Measurements from ENCODE around the gene LRRC4.

The LRRC4 gene

GRCh38 chr7:128029405-128029995 lies 1.7 kb downstream of the LRRC4 start:
- no peak for DNase-seq

DNA sequence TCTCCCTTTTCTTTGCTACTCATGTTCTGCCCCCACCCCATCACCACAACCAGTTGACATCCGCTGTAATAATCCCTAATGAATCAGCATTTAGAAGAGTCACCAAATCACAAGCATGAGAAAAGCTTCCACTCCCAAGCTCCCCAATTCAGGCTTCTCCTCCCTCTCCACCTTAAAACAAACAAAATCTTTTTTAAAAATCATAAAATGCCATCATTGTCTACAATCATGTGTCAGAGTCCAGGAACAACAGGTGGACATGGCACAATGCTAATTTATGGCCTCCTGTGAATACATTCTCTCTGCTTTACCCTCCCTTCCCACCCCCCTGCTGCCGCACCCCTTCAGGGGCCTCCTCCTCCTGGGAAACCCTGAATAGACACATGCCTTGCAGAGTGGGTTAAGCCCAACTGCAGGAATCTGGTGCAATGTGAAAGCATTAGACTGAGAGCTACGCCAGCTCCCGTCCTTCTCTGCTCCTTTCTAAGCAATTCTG lies 3.7 kb downstream of the LRRC4 start:
- DNase-seq = no peak

GRCh38 chr7:128026551-128026950 lies 4.7 kb downstream of the LRRC4 start:
- DNase-seq = no peak

DNA sequence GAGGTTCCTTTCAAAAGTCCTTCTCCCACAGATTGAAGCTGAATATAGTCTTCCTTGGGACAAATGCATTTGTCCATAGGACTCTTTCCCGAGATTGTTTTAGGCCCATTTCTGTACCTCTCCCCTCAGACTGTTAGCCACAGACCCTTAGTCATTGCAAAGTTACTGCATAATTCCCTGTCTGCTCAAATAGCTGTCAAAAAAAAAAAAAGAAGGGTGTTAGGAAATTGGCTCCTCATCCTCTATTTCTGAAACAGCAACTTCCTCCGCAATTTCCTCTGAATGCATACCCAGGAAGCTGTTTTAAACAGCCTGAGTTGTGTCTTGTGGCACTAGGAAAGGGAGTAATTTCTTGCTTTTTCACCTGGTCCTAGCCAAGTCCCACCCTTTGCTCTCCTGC lies 5.4 kb downstream of the LRRC4 start:
- DNase-seq = no peak

GRCh38 chr7:128025380-128025779 lies 5.9 kb downstream of the LRRC4 start:
- no peak for DNase-seq

DNA sequence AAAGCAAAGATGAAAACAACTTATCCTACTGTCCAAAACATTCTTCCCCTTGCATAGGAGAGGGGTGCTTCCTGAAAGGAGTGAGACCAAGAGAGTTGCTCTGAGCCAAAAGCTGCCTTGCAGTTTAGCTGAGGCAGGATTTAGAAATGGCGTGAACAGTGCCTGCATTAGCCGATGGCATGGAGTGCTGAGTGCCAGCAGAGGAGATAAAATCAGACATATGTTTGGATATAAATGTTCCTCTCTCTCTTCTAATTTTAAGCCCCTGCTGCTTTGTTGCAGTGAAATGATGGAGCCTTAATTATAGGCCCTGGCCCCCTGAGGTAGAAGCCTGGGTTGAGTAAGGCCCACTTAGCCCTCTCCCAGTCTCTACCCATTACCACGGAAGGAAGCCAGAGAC lies 7.1 kb downstream of the LRRC4 start:
- DNase-seq = no peak

GRCh38 chr7:128022631-128023532 lies 8.4 kb downstream of the LRRC4 start:
- DNase-seq = no peak

DNA sequence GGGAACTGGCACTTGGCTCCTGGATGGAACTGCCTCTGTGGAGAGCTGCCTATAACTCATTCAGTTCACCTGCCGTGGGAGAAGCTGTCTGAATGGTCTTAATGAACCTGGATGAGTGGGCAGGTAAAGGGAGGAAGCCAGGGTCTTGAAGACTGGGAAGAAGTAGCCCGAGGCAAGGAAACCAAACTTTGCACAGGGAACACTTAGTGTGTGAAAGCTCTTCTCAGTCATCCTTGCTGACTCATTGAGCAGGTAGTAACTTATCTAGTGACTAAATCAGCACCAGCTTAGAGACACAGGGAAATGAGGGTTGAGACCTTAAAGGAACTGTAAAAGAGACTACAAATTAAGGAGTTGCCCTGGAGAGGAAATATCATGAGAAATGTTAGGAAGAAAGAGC lies 9.9 kb downstream of the LRRC4 start:
- no peak for DNase-seq

DNA sequence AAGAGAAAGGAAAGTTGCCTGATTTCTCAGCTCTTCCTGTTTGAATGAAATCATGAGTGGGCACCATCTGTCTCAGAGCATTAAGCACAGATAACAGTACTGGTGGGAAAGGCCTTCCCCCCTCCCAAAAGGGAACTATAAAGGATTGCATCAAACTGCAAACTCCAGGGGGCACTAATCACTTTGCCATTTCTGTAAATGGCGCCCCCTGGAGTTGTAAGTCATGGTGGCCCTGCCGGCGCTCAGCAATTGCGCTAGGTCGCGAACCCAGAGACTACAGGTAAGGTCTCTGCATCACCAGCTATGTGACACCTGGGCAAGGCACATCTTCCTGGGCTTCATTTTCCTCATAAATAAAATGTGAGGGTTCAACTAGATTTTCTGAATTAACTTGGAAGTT lies 11.1 kb downstream of the LRRC4 start:
- DNase-seq = no peak

GRCh38 chr7:128019288-128019687 lies 11.9 kb downstream of the LRRC4 start:
- DNase-seq = no peak

- DNase-seq = peak; percentile 45
Measured at GRCh38 chr7:128017862-128018845, 13.1 kb downstream of the LRRC4 start.

DNA sequence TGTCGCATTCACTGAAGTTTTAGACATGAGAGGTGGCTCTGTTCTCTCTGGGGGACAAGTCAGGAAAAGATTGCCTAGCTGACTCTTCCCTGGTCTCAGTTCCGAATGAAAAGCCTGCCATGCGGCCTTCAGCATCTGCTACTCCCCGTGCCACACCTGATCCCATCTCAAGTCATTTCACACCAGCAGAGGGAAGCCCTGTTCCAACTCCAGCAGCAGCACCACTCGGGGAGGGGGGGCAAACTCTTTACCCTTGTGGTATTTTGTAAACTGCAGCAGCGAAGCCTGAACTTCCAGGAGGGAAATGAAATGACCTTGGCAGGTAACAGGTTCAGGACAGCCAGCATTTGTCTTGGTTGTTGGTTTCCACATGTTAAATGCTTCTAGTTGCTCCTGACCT lies 13.8 kb downstream of the LRRC4 start:
- DNase-seq = no peak

- peak; percentile 66 for DNase-seq
Measured at GRCh38 chr7:128014811-128015210, 16.4 kb downstream of the LRRC4 start.

GRCh38 chr7:128011131-128011661 lies 20.0 kb downstream of the LRRC4 start:
- no peak for DNase-seq

DNA sequence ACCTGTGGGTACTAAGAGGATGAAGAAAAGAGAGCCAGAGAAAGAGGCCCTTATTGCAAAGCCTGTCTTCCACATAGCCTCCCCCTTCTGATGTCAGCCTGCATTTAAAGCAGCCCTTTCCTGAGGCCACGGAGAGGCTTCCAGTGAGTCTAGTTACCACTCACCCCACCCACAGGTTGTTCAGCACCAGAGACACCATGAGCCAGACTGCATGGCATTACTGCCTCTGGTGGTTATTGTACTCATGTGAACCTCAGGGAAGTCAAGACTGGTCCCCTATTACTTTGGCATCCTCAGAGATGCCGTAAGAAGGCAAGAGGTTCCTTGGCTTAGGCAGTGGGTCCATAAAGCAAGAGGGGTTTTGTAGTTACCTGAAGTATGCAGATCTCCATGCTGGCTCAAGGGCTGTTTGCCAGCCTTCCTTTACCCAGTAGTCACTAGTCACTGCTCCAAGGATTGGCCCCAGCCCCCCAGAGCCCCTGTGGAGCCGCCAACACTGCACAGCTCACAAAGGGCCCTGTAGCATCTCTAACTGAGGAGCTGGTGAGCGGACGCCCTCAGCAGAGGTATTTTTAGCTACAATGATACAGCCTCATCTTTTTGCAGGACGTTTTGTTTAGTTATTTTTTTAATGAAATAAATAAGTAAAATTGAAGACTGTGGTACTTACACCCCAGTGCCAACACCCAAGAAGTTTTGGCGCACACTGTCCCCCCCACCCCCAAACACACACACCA lies 20.7 kb downstream of the LRRC4 start:
- no peak for DNase-seq

GRCh38 chr7:128008744-128009143 lies 22.5 kb downstream of the LRRC4 start:
- no peak for DNase-seq

GRCh38 chr7:128008141-128008540 lies 23.1 kb downstream of the LRRC4 start:
- DNase-seq = no peak

DNA sequence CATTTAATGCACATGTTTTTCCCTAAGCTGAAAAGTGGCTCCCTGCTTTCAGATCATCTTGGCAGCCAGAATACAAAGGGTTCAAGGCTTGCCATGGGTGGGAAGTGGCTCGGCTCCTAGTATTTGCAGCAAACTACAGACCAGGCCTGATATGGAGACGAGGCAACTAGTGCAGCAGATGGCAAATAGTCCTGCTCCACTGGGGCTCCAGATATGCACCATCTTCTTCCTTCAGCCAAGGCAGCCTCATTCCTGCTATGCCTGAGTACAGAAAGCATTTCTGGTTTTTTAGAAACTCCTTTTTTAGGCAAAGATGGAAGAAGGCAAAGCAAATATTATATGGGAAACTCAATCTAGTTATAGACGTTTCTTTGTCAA lies 23.9 kb downstream of the LRRC4 start:
- peak; percentile 49 for DNase-seq

- DNase-seq = peak; percentile 49
Measured at GRCh38 chr7:128006550-128007302, 24.5 kb downstream of the LRRC4 start.

DNA sequence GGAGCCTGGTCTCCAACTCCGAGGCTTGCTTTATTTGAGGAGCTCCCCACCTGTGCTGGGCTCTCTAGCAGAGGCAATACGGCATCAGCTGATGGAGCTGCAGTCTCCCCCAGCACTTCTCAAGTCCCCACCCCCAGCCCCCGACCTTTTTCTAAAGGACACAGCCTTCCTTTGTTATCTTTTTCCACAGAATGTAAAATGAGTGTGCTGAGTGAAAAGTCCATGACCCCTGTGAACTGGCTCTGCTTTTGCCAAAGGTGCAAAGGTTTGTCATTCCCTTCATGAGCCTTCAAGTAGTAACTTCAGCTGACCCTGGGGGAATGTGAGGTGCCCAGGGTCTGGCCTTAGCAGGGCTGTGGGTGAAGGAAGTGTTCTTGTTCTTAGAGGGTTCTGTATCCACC lies 25.5 kb downstream of the LRRC4 start:
- no peak for DNase-seq

- no peak for DNase-seq
Measured at GRCh38 chr7:128005117-128005516, 26.1 kb downstream of the LRRC4 start.

Measured in NCI-H446 treated with DMSO at 0.1 percent for 48 hours (cell line).